BJ (cell line): ENCODE measurements around the gene CAMK2D. TPM values are rescaled to one million over a fixed set of nuclear protein-coding genes. Genes with fewer than 3 reads are reported as not detected.

Source experiments
- CTCF ChIA-PET: fragments of 350-600 bp; formaldehyde crosslinking; extraction: SDS; loops from one replicate; lab custom pipeline; 2021; ENCODE audit warnings: antibody characterized with exemption, inconsistent platforms; lab: Yijun Ruan, JAX
- POLR2A ChIA-PET: fragments of 300-600 bp; sonication (Branson Sonifier 250); formaldehyde crosslinking; extraction: SDS; loops from one replicate; lab custom pipeline; 2021; ENCODE audit warnings: antibody characterized with exemption; lab: Charles Lee
- DNase-seq: peaks from one replicate; pipeline ENCODE4 v3.0.0-alpha.2; 2011; ENCODE audit warnings: low read depth
- H3K27me3 ChIP-seq: 2 replicates; pipeline ENCODE4 v1.6.0; 2011; ENCODE audit warnings: low read length; ENCODE audit not compliant: control insufficient read depth, insufficient read depth
- H3K36me3 ChIP-seq: 2 replicates; pipeline ENCODE4 v1.5.1; 2011; ENCODE audit warnings: low read length; ENCODE audit not compliant: control insufficient read depth, insufficient read depth
- H3K4me3 ChIP-seq: 2 replicates; pipeline ENCODE4 v1.5.1; 2011; ENCODE audit warnings: low read depth, mild to moderate bottlenecking, control low read depth, low read length
- CTCF ChIP-seq: IDR thresholded peaks from 2 replicates; pipeline ENCODE4 v1.5.1; 2011; ENCODE audit warnings: low read depth, mild to moderate bottlenecking, control low read depth, inconsistent platforms, low read length, moderate library complexity; ENCODE audit not compliant: insufficient read depth
- polyA plus RNA-seq: library from polyadenylated mRNA; depleted of rRNA; stranded (reverse); fragments of >200 nt; gene quantifications from 2 replicates; pipeline ENCODE4 v1.2.3, GENCODE V29; 2011; rRNA removed
- small RNA-seq: library from RNA; depleted of rRNA; stranded (forward); fragments of <200 nt; gene quantifications from one replicate; pipeline ENCODE3, GENCODE V24; 2012; ENCODE audit warnings: low replicate concordance, low read depth; ENCODE audit not compliant: insufficient read length

The CAMK2D gene
- polyA plus RNA-seq, 1 experiment: 41.8 TPM

- H3K36me3 ChIP-seq: no peaks in the 10 kb centered on the region
- H3K27me3 ChIP-seq: no peaks in the 10 kb centered on the region
- H3K4me3 ChIP-seq: no peak overlapping the region
- CTCF ChIA-PET: interaction anchor here (2.2 kb wide), 1 partner anchor 9 kb away, joined by 7 read pairs; no protein-coding TSS in a partner anchor
- DNase-seq: no peak
- POLR2A ChIA-PET: no interaction called here
- TF ChIP-seq CTCF: no peak
Observed at GRCh38 chr4:113404167-113404571, 357.4 kb downstream of the CAMK2D start.

Small RNAs within 50 kb of the gene (small RNA-seq; reads per million reads assigned to genes)
- gene RN7SL184P (not detected), gene RNU1-138P (not detected)

Other genes with a start within 250 kb of the CAMK2D start
- gene ARSJ, start 217.9 kb upstream of the CAMK2D start, polyA plus RNA-seq: 18.4 and 24.9 TPM in 2 replicates